ENCODE data around the gene NPAS3. TPM values are rescaled to one million over a fixed set of nuclear protein-coding genes. Genes with fewer than 3 reads are reported as not detected.

NPAS3 gene
- total RNA-seq, 2 experiments from 2014 or later, result not detected

GRCh38 chr14:33408291-33408690 lies 469.6 kb downstream of the NPAS3 start:
- intact Hi-C loops (cut with micrococcal nuclease; ENCODE audit: unreplicated experiment), result no loop called here
- no peak overlapping the region for H3K4me2 ChIP-seq (ENCODE audit: low read length)
- ChIA-PET CTCF (ENCODE audit: unreplicated experiment) (no interaction called here), POLR2A (no interaction called here)
- TF ChIP-seq EZH2phosphoT487 (IDR thresholded peaks at IDR 0.05; ENCODE audit: borderline replicate concordance, low read depth, low read length), result no peak
- TF ChIP-seq, protein P1, sequence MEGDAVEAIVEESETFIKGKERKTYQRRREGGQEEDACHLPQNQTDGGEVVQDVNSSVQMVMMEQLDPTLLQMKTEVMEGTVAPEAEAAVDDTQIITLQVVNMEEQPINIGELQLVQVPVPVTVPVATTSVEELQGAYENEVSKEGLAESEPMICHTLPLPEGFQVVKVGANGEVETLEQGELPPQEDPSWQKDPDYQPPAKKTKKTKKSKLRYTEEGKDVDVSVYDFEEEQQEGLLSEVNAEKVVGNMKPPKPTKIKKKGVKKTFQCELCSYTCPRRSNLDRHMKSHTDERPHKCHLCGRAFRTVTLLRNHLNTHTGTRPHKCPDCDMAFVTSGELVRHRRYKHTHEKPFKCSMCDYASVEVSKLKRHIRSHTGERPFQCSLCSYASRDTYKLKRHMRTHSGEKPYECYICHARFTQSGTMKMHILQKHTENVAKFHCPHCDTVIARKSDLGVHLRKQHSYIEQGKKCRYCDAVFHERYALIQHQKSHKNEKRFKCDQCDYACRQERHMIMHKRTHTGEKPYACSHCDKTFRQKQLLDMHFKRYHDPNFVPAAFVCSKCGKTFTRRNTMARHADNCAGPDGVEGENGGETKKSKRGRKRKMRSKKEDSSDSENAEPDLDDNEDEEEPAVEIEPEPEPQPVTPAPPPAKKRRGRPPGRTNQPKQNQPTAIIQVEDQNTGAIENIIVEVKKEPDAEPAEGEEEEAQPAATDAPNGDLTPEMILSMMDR (conservative IDR thresholded peaks at IDR 0.05; ENCODE audit: low read length), result no peak
- H3K4me3 ChIP-seq (ENCODE audit: low read depth, low read length, poor library complexity, severe bottlenecking), result no peak overlapping the region
- H3K79me2 ChIP-seq (ENCODE audit: insufficient read depth, low read depth, low read length), result no peaks in the 10 kb centered on the region
- no peaks in the 10 kb centered on the region for H3K9me3 ChIP-seq (ENCODE audit: low read length)
- no peaks in the 10 kb centered on the region for H3K9me2 ChIP-seq (ENCODE audit: insufficient read depth, low read length)
- no peaks in the 10 kb centered on the region for H3K4me1 ChIP-seq (ENCODE audit: insufficient read depth, low read length, poor library complexity, severe bottlenecking)
- BruUV-seq (replicated peaks), result no TSS peak
- H4K20me1 ChIP-seq (ENCODE audit: insufficient read depth, low read length), result no peaks in the 10 kb centered on the region
- no peak for DNase-seq (ENCODE audit: low spot score)
- no peak overlapping the region for H3K27ac ChIP-seq (ENCODE audit: low read depth, low read length, poor library complexity, severe bottlenecking)
- H3K36me3 ChIP-seq (ENCODE audit: insufficient read depth, low read length), result no peaks in the 10 kb centered on the region
- no peak overlapping the region for H2AFZ ChIP-seq (ENCODE audit: low read length)

DNA sequence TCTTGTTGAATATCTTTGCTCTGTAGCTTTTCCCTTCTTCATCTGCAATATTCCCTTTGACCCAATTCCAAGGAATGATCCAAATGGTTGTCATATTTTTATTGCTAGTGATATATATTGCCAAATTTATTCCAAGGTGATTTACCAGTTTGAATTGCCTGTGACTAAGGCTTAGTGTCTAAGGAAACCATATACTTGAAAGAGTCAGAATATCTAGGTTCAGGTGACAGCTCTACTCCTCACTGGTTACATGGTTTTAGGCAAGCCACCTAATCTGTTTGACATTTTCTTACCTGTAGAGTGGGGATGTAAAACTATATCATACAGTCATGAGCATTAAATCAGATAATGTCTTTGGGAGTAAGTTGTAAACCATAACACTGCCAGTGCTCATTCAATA lies 473.8 kb downstream of the NPAS3 start:
- POLR2A ChIA-PET, result no interaction called here
- H3K9me2 ChIP-seq (ENCODE audit: insufficient read depth, low read length), result no peaks in the 10 kb centered on the region
- H3K9me3 ChIP-seq (ENCODE audit: low read length), result no peaks in the 10 kb centered on the region
- no peak overlapping the region for H3K4me2 ChIP-seq (ENCODE audit: low read length)
- no peaks in the 10 kb centered on the region for H3K4me1 ChIP-seq (ENCODE audit: insufficient read depth, low read length, poor library complexity, severe bottlenecking)
- TF ChIP-seq, protein P1 (conservative IDR thresholded peaks at IDR 0.05; ENCODE audit: low read length), result no peak
- no peak for TF ChIP-seq EZH2phosphoT487 (IDR thresholded peaks at IDR 0.05; ENCODE audit: borderline replicate concordance, low read depth, low read length)
- no peaks in the 10 kb centered on the region for H3K36me3 ChIP-seq (ENCODE audit: insufficient read depth, low read length)
- no peak overlapping the region for H2AFZ ChIP-seq (ENCODE audit: low read length)
- intact Hi-C loops (cut with micrococcal nuclease; ENCODE audit: unreplicated experiment), result no loop called here
- no peaks in the 10 kb centered on the region for H3K79me2 ChIP-seq (ENCODE audit: insufficient read depth, low read depth, low read length)
- no peak overlapping the region for H3K27ac ChIP-seq (ENCODE audit: low read depth, low read length, poor library complexity, severe bottlenecking)
- no peak for DNase-seq (ENCODE audit: low spot score)
- CTCF ChIA-PET (ENCODE audit: unreplicated experiment), result no interaction called here
- H3K4me3 ChIP-seq (ENCODE audit: low read depth, low read length, poor library complexity, severe bottlenecking), result no peak overlapping the region
- H4K20me1 ChIP-seq (ENCODE audit: insufficient read depth, low read length), result no peaks in the 10 kb centered on the region
- BruUV-seq (replicated peaks), result no TSS peak

GRCh38 chr14:33413381-33413780 lies 474.7 kb downstream of the NPAS3 start:
- intact Hi-C loops (cut with micrococcal nuclease; ENCODE audit: unreplicated experiment), result no loop called here

More at GRCh38 chr14:33413381-33413780, 474.7 kb downstream of the NPAS3 start:
- ChIA-PET CTCF (ENCODE audit: unreplicated experiment) (no interaction called here), POLR2A (interaction anchor here (0.6 to 0.7 kb wide), 2 partner anchors 700 to 1002 kb away, joined by 3 read pairs; no protein-coding TSS in a partner anchor)
- H3K4me2 ChIP-seq (ENCODE audit: low read length), result no peak overlapping the region
- H2AFZ ChIP-seq (ENCODE audit: low read length), result no peak overlapping the region
- H3K9me2 ChIP-seq (ENCODE audit: insufficient read depth, low read length), result no peaks in the 10 kb centered on the region
- DNase-seq (ENCODE audit: low spot score), result no peak
- H4K20me1 ChIP-seq (ENCODE audit: insufficient read depth, low read length), result no peaks in the 10 kb centered on the region
- TF ChIP-seq, protein P1 (conservative IDR thresholded peaks at IDR 0.05; ENCODE audit: low read length), result no peak
- no peak for TF ChIP-seq EZH2phosphoT487 (IDR thresholded peaks at IDR 0.05; ENCODE audit: borderline replicate concordance, low read depth, low read length)
- no TSS peak for BruUV-seq (replicated peaks)
- no peaks in the 10 kb centered on the region for H3K9me3 ChIP-seq (ENCODE audit: low read length)
- no peak overlapping the region for H3K4me3 ChIP-seq (ENCODE audit: low read depth, low read length, poor library complexity, severe bottlenecking)
- no peaks in the 10 kb centered on the region for H3K79me2 ChIP-seq (ENCODE audit: insufficient read depth, low read depth, low read length)
- no peaks in the 10 kb centered on the region for H3K4me1 ChIP-seq (ENCODE audit: insufficient read depth, low read length, poor library complexity, severe bottlenecking)
- no peaks in the 10 kb centered on the region for H3K36me3 ChIP-seq (ENCODE audit: insufficient read depth, low read length)
- no peak overlapping the region for H3K27ac ChIP-seq (ENCODE audit: low read depth, low read length, poor library complexity, severe bottlenecking)
